Measurements from ENCODE around the gene FBXL20. TPM values are rescaled to one million over a fixed set of nuclear protein-coding genes. Genes with fewer than 3 reads are reported as not detected.

FBXL20 gene
- total RNA-seq, 1 experiment from 2014 or later = 17.2 TPM

GRCh38 chr17:39231091-39231561 is 170.3 kb downstream of the FBXL20 start:
- CTCF ChIA-PET = interaction anchor here (0.6 to 3.1 kb wide), 8 partner anchors 11 to 749 kb away, joined by 3 to 40 read pairs (median 6); partner anchors contain the start of genes PSMD3 and RPL19
- intact Hi-C loops (cut with micrococcal nuclease) = no loop called here
- no peaks in the 10 kb centered on the region for H4K20me1 ChIP-seq (ENCODE audit: insufficient read depth)
- no peak overlapping the region for H3K27ac ChIP-seq (ENCODE audit: low read depth, low read length)
- DNase-seq (ENCODE audit: low read depth, low spot score) (no peak), ATAC-seq (no peak)
- no peaks in the 10 kb centered on the region for H3K9me3 ChIP-seq (ENCODE audit: control insufficient read depth in 1 of 2, insufficient read depth in 1 of 2, low read depth in 1 of 2, low read length in 2 of 2)
- BruUV-seq (replicated peaks) = no TSS peak
- H3K9me2 ChIP-seq (ENCODE audit: insufficient read depth) = no peaks in the 10 kb centered on the region
- RAD21 ChIA-PET (ENCODE audit: low non-redundant PET in 1 of 2, low total read pairs in 2 of 2, uncharacterized antibody in 2 of 2, unreplicated experiment in 2 of 2) = interaction anchor here (2.1 kb wide), 2 partner anchors 24 to 25 kb away, joined by 5 to 8 read pairs; no protein-coding TSS in a partner anchor
- POLR2A ChIA-PET = interaction anchor here (1.6 kb wide), 1 partner anchor 31 kb away, joined by 5 read pairs; the partner anchor contains the start of gene RPL19
- peaks cover 0 to 29% of the 10 kb centered on the region in 2 experiments; a peak in 3 of 4 replicates for H3K4me1 ChIP-seq (ENCODE audit: control insufficient read depth in 1 of 2, insufficient read depth in 2 of 2, low read length in 2 of 2)
- no peak overlapping the region for H3K4me3 ChIP-seq (replicated peaks in 1 of 2; ENCODE audit: low read depth in 1 of 2, low read length in 2 of 2)
- no peaks in the 10 kb centered on the region for H3K79me2 ChIP-seq (ENCODE audit: insufficient read depth, low read length)
- H3K27me3 ChIP-seq (ENCODE audit: insufficient read depth, low read length) = no peaks in the 10 kb centered on the region
- TF ChIP-seq EZH2 (IDR thresholded peaks at IDR 0.05) (no peak), ZFX (IDR thresholded peaks at IDR 0.05) (no peak), MAX (IDR thresholded peaks at IDR 0.05) (no peak), REST (IDR thresholded peaks at IDR 0.05; ENCODE audit: low read depth) (no peak), SP1 (IDR thresholded peaks at IDR 0.05; ENCODE audit: low read depth) (no peak), EZH2phosphoT487 (IDR thresholded peaks at IDR 0.05; ENCODE audit: borderline replicate concordance) (no peak), ELF1 (IDR thresholded peaks at IDR 0.05; ENCODE audit: borderline replicate concordance, low read depth) (no peak), ZBTB33 (IDR thresholded peaks at IDR 0.05; ENCODE audit: extremely low read depth, insufficient replicate concordance, low read length) (no peak), CTCF (IDR thresholded peaks at IDR 0.05 in 2 of 3, conservative IDR thresholded peaks at IDR 0.05 in 1 of 3; ENCODE audit: borderline replicate concordance in 1 of 3, insufficient read depth in 1 of 3, low read depth in 2 of 3, low read length in 2 of 3) (no peak), POLR2A (IDR thresholded peaks at IDR 0.05; ENCODE audit: borderline replicate concordance, extremely low read depth, insufficient read depth, insufficient read length) (no peak), ZNF274 (IDR thresholded peaks at IDR 0.05; ENCODE audit: low read depth, low read length) (no peak), FOSL1 (IDR thresholded peaks at IDR 0.05; ENCODE audit: low read depth) (no peak), SIN3A (IDR thresholded peaks at IDR 0.05; ENCODE audit: low read depth) (no peak), CEBPB (IDR thresholded peaks at IDR 0.05; ENCODE audit: low read depth) (no peak), EGR1 (IDR thresholded peaks at IDR 0.05; ENCODE audit: low read depth) (no peak), POLR2AphosphoS5 (IDR thresholded peaks at IDR 0.05; ENCODE audit: low read depth, low read length) (no peak), RAD21 (IDR thresholded peaks at IDR 0.05; ENCODE audit: low read depth) (no peak), CBX3 (IDR thresholded peaks at IDR 0.05; ENCODE audit: low read depth) (no peak), SRF (IDR thresholded peaks at IDR 0.05; ENCODE audit: low read depth) (no peak)
- H2AFZ ChIP-seq (ENCODE audit: low read depth, low read length, poor library complexity, severe bottlenecking) = no peak overlapping the region
- no peak overlapping the region for H3K4me2 ChIP-seq (ENCODE audit: low read length)
- no peak overlapping the region for H3K9ac ChIP-seq (ENCODE audit: low read length)
- no peaks in the 10 kb centered on the region for H3K36me3 ChIP-seq (ENCODE audit: control insufficient read depth in 1 of 2, insufficient read depth in 2 of 2, low read length in 2 of 2)

All from HCT116 (cell line).